HT1080 (cell line): ENCODE data around the gene KCNH6. TPM values are rescaled to one million over a fixed set of nuclear protein-coding genes. Genes with fewer than 3 reads are reported as not detected.
A peak's percentile ranks its signal among the peaks of the same experiment; 100 is the strongest.

Experiments used
- DNase-seq: peaks from one replicate; pipeline ENCODE4 v3.0.0-alpha.2; 2015; ENCODE audit warnings: low read depth
- total RNA-seq: library from RNA; depleted of rRNA; stranded (reverse); fragments of >200 nt; shearing (Covaris generic); gene quantifications from 2 replicates; pipeline ENCODE4 v1.2.3, GENCODE V29; 2014

Gene KCNH6
- total RNA-seq, 1 experiment from 2014 or later = not detected

DNA sequence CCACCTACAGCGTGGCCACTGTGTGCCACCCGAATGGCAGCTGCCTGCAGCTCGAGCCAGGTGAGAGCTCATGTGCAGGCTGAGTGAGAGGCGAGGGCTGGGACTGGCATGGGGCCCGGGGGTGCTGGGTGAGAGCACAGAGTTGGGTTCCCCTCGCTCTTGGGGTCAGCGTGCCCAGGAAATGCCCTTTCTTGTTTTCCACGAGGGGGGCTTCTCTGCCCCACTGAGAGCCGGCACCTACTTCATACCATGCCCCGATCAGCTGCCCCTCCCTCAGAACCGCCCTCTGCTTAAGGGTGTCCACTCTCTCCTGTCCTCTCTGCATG is 36.2 kb upstream of the KCNH6 start:
- DNase-seq = no peak

GRCh38 chr17:63488851-63489250 is 34.3 kb upstream of the KCNH6 start:
- DNase-seq = no peak

DNA sequence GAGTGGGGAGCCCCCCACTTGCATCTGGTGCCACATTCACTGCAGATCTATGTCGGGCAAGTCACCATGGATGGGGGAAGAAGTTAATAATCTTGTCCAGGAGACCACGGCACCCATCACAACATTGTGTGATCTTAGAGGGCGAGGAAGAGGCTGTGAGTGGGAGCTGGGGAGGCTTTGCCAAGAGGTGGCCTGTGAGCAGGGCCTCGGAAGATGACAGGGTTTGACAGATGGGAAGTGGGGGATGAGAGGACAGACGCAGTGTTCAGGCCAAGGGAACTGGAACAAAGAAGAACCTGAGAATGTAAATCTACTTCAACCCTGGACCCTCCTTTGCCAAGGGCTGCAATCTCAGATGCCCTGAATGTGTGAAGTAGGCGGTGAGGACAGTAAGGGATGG is 33.9 kb upstream of the KCNH6 start:
- DNase-seq = no peak

DNA sequence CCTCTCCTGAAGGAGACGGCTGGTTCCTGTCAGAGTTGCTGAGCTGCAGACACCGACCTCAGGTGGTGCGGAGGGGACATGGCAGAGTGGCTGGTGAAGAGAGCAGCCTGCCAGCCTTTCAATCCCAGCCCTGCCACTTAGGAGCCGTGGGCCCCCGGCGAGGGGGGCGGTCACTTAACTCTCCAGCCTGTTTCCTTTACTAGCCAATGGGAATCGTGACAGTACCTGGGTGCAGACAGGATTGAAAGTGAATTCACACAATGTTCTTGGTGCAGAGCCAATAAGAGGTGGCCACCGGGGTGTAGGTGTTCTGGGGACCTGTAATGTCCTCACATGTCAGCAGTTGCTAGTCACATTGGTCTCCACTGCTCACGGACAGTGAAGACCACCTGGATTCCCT is 32.8 kb upstream of the KCNH6 start:
- DNase-seq = no peak

GRCh38 chr17:63490858-63491400 is 32.2 kb upstream of the KCNH6 start:
- DNase-seq = no peak

DNA sequence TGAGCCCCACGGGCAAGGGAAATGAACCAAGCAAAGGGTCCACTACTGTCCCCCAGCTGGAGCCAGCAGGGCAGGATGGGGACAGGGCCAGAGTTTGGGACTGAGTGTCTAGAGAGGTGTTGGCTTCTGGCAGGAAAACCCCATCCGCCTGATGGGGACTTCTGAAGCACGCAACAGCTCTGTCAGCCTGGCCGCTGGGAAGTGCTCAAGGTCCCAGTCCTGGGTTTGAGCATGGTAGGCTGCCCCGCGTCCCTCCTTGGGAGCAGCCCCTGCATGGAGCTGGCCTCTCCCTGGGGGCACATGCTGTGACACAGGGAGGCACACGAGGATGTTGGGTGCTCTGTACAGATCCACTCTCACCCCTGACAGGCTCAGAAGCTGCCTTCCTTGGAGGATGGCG is 31.7 kb upstream of the KCNH6 start:
- no peak for DNase-seq

DNA sequence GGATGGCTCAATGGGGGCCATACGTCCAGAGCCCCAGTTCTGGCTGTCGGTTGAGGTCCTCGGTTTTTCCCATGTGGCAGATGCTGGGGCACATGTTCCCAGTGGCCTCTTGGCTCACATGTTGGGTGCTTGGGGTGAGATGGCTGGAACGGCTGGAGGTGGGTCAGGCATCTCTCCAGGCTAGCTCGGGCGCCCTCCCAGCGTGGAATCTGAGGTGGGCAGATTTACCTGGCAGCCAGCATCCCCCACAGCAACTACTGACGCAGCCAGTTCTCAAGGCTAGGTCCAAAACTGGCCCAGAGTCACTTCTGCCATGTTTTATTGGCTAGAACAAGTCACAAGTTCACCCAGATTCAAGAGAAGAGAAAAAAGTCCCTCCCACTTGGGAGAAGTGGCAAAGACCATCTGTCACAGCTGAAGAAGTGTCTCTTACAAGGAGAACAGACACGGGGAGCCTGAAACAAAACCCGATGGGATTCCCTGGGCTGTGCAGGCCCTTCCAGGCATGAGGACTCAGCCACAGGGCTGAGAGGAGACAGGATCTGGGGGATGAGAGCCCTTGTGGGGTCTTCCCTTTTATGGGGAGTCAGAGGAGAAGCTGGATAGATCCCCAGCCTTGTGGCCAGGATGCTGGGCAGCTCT is 31.1 kb upstream of the KCNH6 start:
- DNase-seq = no peak

DNA sequence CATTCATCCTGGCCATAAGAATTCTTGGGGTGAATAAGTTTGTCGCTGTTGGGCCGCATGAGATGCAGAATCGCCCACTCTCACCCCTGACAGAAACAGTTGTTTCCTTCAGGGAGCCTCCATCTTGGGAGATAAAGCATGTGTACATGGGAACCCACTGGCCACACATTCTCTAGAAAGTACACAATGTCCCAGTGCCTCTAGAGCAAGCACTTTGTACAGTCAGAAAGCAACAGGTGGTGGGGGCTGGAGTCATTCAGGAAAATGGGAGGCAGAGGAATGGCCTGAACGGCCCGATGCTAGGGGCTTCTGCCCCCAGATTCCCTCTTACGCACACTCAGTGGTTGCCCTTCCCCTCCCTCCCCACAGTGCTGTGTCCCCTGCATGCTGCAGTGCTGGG is 30.2 kb upstream of the KCNH6 start:
- DNase-seq = no peak

DNA sequence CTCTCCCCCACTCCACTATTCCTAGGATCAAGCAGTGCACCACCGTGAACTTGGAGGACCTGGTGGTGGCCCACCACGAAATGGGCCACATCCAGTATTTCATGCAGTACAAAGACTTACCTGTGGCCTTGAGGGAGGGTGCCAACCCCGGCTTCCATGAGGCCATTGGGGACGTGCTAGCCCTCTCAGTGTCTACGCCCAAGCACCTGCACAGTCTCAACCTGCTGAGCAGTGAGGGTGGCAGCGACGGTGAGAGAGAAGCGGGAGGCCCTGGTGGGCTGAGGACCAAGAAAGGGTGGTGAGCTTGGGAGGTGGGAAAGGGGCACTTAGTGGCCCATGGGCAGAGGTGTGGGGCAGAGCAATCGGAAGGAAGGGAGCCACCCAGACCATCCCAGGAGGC is 29.7 kb upstream of the KCNH6 start:
- no peak for DNase-seq

- no peak for DNase-seq
These were observed 28.7 kb upstream of the KCNH6 start for GRCh38 chr17:63494300-63494928.

- DNase-seq = no peak
These were observed 27.7 kb upstream of the KCNH6 start for GRCh38 chr17:63495491-63495890.

GRCh38 chr17:63496177-63496576 is 27.0 kb upstream of the KCNH6 start:
- no peak for DNase-seq

DNA sequence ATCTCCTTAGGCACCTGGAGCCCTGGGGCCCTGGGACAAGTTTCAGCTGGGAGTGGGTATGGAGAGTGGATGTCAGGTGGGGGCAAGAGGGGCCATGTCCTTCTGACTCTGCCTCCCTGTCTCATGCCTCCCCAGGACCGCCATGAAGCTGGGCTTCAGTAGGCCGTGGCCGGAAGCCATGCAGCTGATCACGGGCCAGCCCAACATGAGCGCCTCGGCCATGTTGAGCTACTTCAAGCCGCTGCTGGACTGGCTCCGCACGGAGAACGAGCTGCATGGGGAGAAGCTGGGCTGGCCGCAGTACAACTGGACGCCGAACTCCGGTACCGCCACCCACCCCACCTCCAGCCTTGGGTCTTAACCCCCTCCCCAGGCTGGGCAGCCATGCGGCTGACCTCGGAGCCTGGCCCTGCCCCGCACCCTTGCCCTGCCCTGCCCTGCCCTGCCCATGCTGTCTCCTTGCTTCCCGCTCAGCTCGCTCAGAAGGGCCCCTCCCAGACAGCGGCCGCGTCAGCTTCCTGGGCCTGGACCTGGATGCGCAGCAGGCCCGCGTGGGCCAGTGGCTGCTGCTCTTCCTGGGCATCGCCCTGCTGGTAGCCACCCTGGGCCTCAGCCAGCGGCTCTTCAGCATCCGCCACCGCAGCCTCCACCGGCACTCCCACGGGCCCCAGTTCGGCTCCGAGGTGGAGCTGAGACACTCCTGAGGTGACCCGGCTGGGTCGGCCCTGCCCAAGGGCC is 26.3 kb upstream of the KCNH6 start:
- DNase-seq = no peak

DNA sequence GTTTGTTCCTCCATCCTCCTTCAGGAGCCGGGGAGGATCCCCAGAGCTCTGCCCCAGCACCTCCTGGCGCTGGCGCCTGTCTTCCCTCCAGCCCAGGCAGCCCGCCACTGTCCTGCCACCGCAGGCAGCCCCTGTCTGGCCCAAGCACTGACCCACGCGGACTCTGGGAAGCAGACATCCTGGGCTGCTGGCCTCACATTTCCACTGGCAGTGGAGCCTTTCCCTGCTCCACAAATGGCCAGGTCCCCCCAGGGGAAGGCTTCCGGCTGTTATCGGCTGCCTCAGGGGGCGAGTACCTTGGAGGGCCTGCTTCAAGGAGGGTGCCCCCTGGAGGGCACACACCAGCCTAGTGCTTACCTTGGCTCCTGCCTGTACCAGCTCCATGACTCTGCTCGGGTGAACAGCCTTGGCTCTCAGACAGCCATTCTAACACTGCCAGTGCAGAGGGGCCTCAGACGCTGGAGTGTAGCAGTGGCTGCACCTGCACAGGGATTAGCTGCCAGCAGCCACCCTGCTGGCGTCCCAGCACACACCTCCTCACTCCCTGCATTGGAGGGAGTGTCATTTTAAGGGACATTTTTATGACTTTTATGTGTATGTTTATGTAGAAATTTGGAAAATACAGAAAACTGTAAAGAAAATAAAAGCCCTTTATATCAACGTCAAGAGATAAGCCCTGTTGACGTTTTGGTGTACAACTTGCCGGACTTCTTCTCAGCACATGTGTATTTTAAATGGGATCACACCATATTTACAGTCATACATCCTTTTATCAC is 25.3 kb upstream of the KCNH6 start:
- peak; percentile 24 for DNase-seq

- DNase-seq = peak; percentile 12
These were observed 24.4 kb upstream of the KCNH6 start for GRCh38 chr17:63498626-63499195.

- DNase-seq = no peak
These were observed 22.4 kb upstream of the KCNH6 start for GRCh38 chr17:63500543-63501390.

DNA sequence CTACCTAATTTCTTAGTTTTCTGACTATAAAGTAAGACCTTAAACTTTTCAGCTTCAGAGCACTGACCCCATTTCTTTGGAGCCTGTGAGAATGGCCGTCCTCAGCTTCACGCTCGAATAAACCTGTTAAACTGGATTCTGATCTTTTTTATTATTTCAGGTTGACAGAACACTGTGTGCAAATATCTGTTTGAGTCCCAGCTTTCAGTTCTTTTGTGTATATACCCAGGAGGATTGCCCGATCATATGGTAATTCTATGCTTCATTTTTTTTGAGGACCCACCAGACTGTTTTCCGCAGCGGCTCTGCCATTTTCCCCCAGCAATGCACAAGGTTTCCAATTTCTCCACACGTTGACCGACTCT is 19.8 kb upstream of the KCNH6 start:
- DNase-seq = no peak

DNA sequence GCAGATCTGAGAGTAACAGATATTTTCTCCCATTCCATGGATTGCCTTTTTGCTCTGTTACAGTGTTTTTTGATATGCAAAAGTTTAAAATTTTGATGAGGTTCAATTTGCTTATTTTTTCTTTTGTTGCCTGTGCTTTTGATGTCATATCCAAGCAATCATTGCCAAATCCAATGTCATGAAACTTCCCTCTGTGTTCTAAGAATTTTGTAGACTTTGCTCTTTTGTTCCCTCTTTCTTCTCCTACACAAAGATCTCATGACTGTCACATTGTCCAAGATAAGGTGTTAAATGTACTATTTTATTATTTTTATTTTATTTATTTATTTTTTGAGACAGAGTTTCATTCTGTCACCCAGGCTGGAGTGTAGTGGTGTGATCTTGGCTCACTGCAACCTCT is 18.9 kb upstream of the KCNH6 start:
- DNase-seq = no peak

DNA sequence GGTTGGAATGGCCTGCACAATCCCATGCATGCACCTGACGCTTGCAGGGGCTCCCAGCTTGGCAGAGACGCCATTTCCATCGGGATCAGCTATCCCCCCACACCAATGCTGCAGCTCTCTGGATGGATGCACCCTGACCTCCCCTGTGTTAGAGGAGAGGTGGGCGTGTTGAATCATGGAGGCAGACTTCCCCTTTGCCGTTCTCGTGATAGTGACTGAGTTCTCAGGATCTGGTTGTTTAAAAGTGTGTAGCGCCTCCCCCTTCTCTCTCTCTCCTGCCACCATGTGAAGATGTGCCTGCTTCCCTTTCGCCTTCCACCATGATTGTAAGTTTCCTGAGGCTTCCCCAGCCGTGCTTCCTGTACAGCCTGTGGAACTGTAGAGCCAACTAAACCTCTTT is 17.8 kb upstream of the KCNH6 start:
- no peak for DNase-seq

DNA sequence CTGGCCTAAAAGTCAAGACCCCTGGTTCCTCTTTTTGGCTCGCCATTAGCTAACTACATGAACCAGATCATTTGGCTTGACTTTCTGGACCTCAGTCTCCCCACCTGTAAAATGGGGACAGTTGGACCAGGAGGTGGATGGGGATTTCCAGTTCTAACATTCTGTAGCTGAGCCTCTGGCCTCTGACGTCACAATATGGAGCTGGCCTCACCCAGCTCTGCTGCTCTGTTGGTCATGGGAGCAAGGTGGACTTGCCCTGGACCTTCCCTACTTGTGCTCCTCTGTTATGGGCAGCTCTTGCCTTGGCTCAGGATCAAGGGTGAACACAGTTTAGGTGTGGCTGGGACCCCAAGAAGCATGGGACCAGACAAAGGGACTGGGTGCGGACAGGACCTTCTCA is 16.5 kb upstream of the KCNH6 start:
- DNase-seq = no peak

- DNase-seq = no peak
These were observed 11.8 kb upstream of the KCNH6 start for GRCh38 chr17:63511331-63511730.
